Tibial nerve (tissue), 4 donors: ENCODE data around the gene RHOT1. TPM values are rescaled to one million over a fixed set of nuclear protein-coding genes. Genes with fewer than 3 reads are reported as not detected.
"Not testable (repeated sequence)": the region's sequence is repeated elsewhere in the genome, so short reads cannot be mapped to it uniquely, and the experiment has no call there.

Experiments used
- DNase-seq, 2 donors: peaks; one replicate each; pipeline ENCODE4 v3.0.0-alpha.2; 2019; ENCODE audit warnings: low spot score in 2 of 2
- H3K27ac ChIP-seq, 4 donors: fragments of 200-600 bp; sonication (generic) in 3 of 4; one replicate each; pipeline ENCODE4 v1.5.1; 2017 to 2019; ENCODE audit warnings: mild to moderate bottlenecking in 1 of 4
- H3K27me3 ChIP-seq, 2 donors: fragments of 200-600 bp; sonication (generic) in 1 of 2; one replicate each; pipeline versions ENCODE4 v1.5.1 to v1.6.0; 2017 to 2019
- H3K36me3 ChIP-seq, 3 donors: fragments of 200-600 bp; sonication (generic); one replicate each; pipeline ENCODE4 v1.5.1; 2018 to 2019
- H3K4me1 ChIP-seq, 4 donors: fragments of 200-600 bp; sonication (generic) in 3 of 4; one replicate each; pipeline ENCODE4 v1.5.1; 2017 to 2019
- H3K4me3 ChIP-seq, 4 donors: fragments of 200-600 bp; sonication (generic) in 3 of 4; one replicate each; pipeline ENCODE4 v1.5.1; 2017 to 2019; ENCODE audit warnings: mild to moderate bottlenecking in 1 of 4, moderate library complexity in 1 of 4
- H3K9me3 ChIP-seq, 4 donors: fragments of 200-600 bp; sonication (generic) in 3 of 4; one replicate each; pipeline ENCODE4 v1.5.1; 2017 to 2019
- EP300 ChIP-seq, 2 donors: sonication (generic); formaldehyde crosslinking; IDR thresholded peaks; one replicate each; pipeline ENCODE4 v1.6.1; 2017; ENCODE audit warnings: antibody characterized with exemption in 2 of 2, mild to moderate bottlenecking in 1 of 2
- POLR2A ChIP-seq, 2 donors: fragments of 450-650 bp; IDR thresholded peaks; one replicate each; pipeline ENCODE4 v1.6.1; 2017; ENCODE audit warnings: antibody characterized with exemption in 2 of 2, mild to moderate bottlenecking in 2 of 2, moderate library complexity in 2 of 2
- WGBS, 2 donors: methylation state at CpG; one replicate each; pipeline ENCODE4 v1.1.5; 2018; 5-methylcytosine and 5-hydroxymethylcytosine counted together
- total RNA-seq, 4 donors: library from RNA; depleted of rRNA; stranded (reverse); fragments of >200 nt; gene quantifications; one replicate each; pipeline ENCODE4 v1.1.0, GENCODE V29; 2016
- TF ChIP-seq, protein P1 (sequence below), 5 experiments: fragments of 200-600 bp in 3 of 5; fragments of 450-650 bp in 2 of 5; sonication (generic) in 3 of 5; IDR thresholded peaks; one replicate each; pipeline ENCODE4 v1.5.1; 2016 to 2019; ENCODE audit warnings: antibody characterized with exemption in 5 of 5, mild to moderate bottlenecking in 3 of 5, moderate library complexity in 2 of 5

The RHOT1 gene
- total RNA-seq, 4 donors from 2014 or later = 40.2 to 78.0 (median 54.8) TPM

DNA sequence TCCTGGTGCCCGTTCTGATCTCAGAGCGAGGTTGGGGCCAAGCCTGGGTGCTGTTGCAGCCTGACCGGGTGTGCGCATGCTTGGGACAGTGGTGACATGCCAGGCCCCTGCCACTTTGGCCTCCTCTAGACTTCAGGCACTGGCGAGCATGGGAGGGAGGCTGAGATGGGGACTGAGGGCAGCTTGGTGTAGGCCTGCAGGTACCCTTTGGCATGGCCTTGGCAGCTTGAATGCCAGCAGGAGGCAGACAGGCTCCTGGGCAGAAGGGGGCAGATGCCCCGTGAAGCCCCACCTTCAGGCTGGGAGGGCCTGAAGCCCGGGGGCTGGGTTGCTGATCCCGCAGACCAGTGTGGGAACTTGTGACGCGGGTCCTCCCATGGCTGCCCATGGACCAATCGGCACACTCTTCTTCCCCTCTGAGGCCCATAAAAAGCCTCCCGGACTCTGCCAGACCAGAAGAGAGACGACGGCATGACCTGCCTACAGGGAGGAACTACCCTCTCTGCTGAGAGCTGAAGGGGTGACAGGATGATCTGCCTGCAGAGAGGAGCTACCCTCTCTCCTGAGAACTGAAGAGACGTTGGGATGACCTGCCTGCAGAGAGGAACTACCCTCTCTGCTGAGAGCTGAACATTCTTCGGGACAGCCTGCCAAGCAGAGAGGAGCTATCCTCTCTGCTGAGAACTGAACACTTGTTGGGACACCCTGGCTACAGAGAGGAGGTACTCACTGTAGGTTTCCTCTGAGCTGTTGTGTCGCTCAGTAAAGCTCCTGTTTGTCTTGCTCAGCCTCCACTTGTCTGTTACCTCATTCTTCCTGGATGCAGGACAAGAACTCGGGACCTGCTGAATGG lies 17.5 kb downstream of the RHOT1 start:
- no peaks in the 10 kb centered on the region for H3K27me3 ChIP-seq
- 82 to 87% methylated on average over 14 to 18 of the region's 18 CpGs for WGBS, 2 donors
- peaks cover 0 to 52% (median 0%) of the 10 kb centered on the region in 3 donors for H3K36me3 ChIP-seq
- H3K4me1 ChIP-seq = peaks cover 0 to 3% (median 0%) of the 10 kb centered on the region in 4 donors
- TF ChIP-seq POLR2A (IDR thresholded peaks at IDR 0.05) = no peak
- H3K9me3 ChIP-seq = no peaks in the 10 kb centered on the region
- H3K4me3 ChIP-seq = no peak overlapping the region
- no peak overlapping the region for H3K27ac ChIP-seq
- no peak for DNase-seq

DNA sequence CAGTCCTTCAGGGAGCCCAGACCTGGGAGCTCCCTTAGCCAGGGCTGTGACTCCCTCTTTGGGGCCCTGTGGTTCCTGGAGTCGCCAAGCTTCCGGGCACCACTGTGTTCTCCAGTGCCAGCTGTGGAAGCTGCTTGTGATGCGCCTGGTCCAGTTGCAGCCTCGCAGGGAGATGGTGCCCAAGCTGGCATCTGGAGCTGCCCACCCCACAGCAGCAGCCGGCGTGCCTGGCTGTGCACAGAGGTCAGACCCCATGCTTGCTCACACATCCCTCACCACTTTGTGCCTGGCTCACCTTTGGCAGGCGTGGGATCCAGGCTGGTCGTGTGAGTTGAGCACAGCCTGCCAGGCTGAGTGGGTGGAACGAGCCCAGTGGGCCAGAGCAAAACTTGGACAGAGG lies 18.2 kb downstream of the RHOT1 start:
- Histone ChIP-seq H3K9me3 (no peaks in the 10 kb centered on the region), H3K4me1 (peaks cover 0 to 3% (median 0%) of the 10 kb centered on the region in 4 donors), H3K36me3 (peaks cover 0 to 51% (median 0%) of the 10 kb centered on the region in 3 donors), H3K4me3 (no peak overlapping the region), H3K27ac (no peak overlapping the region), H3K27me3 (no peaks in the 10 kb centered on the region)
- no peak for DNase-seq
- TF ChIP-seq, protein P1, sequence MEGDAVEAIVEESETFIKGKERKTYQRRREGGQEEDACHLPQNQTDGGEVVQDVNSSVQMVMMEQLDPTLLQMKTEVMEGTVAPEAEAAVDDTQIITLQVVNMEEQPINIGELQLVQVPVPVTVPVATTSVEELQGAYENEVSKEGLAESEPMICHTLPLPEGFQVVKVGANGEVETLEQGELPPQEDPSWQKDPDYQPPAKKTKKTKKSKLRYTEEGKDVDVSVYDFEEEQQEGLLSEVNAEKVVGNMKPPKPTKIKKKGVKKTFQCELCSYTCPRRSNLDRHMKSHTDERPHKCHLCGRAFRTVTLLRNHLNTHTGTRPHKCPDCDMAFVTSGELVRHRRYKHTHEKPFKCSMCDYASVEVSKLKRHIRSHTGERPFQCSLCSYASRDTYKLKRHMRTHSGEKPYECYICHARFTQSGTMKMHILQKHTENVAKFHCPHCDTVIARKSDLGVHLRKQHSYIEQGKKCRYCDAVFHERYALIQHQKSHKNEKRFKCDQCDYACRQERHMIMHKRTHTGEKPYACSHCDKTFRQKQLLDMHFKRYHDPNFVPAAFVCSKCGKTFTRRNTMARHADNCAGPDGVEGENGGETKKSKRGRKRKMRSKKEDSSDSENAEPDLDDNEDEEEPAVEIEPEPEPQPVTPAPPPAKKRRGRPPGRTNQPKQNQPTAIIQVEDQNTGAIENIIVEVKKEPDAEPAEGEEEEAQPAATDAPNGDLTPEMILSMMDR (IDR thresholded peaks at IDR 0.05) = no peak
- TF ChIP-seq POLR2A (IDR thresholded peaks at IDR 0.05) (no peak), EP300 (IDR thresholded peaks at IDR 0.05) (no peak)
- WGBS, 2 donors = 86 to 93% methylated on average over 7 to 9 of the region's 9 CpGs

DNA sequence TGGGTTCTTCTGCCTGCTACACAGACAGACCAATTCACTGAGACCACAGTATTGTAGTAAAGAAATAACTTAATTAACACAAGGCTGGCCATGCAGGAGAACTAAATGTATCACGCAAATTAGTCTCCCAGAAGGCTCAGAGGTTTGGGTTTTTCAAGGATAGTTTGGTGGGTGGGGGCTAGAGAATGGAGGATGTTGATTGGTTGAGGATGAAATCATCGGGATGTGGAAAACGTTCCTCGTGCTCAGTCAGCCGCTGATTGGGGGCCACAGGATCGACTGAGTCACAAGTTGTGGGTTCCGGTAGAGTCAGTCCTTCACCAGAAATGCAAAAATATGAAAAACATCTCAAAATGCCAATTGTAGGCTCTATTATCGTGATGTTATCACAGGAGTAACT lies 18.7 kb downstream of the RHOT1 start:
- TF ChIP-seq, protein P1 (IDR thresholded peaks at IDR 0.05) = no peak
- TF ChIP-seq EP300 (IDR thresholded peaks at IDR 0.05) = no peak
- TF ChIP-seq POLR2A (IDR thresholded peaks at IDR 0.05) = no peak
- Histone ChIP-seq H3K4me1 (peaks cover 0 to 3% (median 0%) of the 10 kb centered on the region in 4 donors), H3K9me3 (peaks cover 0 to under 1% (median 0%) of the 10 kb centered on the region in 4 donors), H3K27ac (no peak overlapping the region), H3K4me3 (no peak overlapping the region), H3K36me3 (peaks cover 0 to 50% (median 0%) of the 10 kb centered on the region in 3 donors), H3K27me3 (no peaks in the 10 kb centered on the region)
- WGBS, 2 donors = 95 to 96% methylated on average over 8 of the region's 8 CpGs
- DNase-seq = no peak

DNA sequence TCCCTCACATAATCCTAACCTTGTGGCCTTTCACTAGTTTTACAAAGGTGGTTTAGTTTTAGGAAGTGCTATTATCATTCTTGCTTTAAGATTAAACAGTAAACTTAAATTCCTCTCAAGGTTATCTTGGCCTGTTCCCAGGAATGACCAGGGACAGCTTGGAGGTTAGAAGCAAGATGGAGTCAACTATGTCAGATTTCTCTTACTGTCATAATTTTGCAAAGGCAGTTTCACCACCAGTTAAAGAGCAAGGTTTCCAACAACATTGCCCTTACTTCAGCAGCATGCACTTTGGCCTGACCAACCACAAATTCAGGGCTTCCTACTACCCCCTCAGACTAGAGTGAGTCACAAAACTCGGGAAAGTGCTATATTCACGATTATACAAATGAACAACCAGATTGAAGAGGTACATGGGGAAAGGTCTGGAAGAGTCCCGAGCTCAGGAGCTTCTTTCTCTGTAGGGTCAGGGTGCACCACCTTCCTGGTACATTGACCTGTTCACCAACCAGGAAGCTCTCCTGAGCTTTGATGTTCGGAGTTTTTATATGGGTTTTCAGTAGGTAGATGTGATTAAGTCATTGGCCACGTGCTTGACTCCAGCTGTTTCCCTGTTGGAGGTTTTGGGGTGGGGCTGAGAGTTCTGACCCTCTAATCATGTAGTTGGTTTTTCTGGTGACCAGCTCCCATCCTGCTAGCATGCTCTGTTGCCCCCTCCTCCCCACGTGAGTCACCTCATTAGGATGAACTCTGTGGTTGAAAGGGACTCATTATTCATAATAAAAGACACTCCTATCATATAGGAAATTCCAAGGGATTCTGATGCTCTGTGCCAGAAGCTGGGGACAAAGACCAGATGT lies 19.4 kb downstream of the RHOT1 start:
- WGBS, 2 donors = 64 to 84% methylated on average over 6 of the region's 6 CpGs
- Histone ChIP-seq H3K4me1 (peaks cover 0 to 3% (median 0%) of the 10 kb centered on the region in 4 donors), H3K9me3 (peaks cover 0 to 7% (median 0%) of the 10 kb centered on the region in 4 donors), H3K27ac (no peak overlapping the region), H3K4me3 (no peak overlapping the region), H3K27me3 (no peaks in the 10 kb centered on the region), H3K36me3 (peaks cover 0 to 53% (median 0%) of the 10 kb centered on the region in 3 donors)
- DNase-seq = no peak
- no peak for TF ChIP-seq POLR2A (IDR thresholded peaks at IDR 0.05)

DNA sequence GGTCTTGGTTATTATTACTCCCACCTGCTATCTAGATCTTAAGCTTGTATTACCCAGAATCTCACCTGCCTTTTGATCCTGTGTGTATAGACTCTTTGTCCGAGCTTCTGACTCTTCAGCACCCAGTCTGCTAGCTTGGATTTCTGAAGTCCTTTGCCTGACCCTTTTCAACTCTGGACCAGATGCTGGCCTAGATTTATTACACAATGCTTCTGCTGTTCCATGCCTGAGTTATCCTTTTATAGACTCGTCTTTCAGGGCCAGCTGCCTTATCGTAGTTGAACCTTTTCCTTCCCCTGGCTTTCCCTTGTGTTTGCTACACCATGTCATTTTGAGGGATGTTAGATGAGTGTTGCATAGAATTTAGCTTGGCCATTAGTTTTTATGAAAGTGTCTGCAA lies 32.6 kb downstream of the RHOT1 start:
- H3K4me3 ChIP-seq = no peak overlapping the region
- H3K27me3 ChIP-seq = no peaks in the 10 kb centered on the region
- H3K4me1 ChIP-seq = no peaks in the 10 kb centered on the region
- TF ChIP-seq POLR2A (IDR thresholded peaks at IDR 0.05) = no peak
- TF ChIP-seq EP300 (IDR thresholded peaks at IDR 0.05) = no peak
- TF ChIP-seq, protein P1 (IDR thresholded peaks at IDR 0.05) = no peak
- peaks cover 0 to 8% (median 0%) of the 10 kb centered on the region in 4 donors for H3K9me3 ChIP-seq
- no peak overlapping the region for H3K27ac ChIP-seq
- WGBS, 2 donors = 50 to 62% methylated on average over 3 of the region's 3 CpGs
- H3K36me3 ChIP-seq = peaks cover 0 to 71% (median 11%) of the 10 kb centered on the region in 3 donors
- DNase-seq = no peak

DNA sequence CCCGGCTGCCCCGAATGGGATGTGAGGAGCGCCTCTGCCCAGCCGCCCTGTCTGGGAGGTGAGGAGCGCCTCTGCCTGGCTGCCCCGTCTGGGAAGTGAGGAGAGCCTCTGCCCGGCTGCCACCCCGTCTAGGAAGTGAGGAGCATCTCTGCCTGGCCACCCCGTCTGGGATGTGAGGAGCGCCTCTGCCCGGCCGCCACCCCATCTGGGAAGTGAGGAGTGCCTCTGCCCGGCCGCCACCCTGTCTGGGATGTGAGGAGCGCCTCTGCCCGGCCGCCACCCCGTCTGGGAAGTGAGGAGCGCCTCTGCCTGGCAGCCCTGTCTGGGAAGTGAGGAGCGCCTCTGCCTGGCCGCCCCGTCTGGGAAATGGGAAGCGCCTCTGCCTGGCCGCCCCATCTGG lies 36.4 kb downstream of the RHOT1 start:
- 96 to 99% methylated on average over 20 to 22 of the region's 24 CpGs for WGBS, 2 donors

DNA sequence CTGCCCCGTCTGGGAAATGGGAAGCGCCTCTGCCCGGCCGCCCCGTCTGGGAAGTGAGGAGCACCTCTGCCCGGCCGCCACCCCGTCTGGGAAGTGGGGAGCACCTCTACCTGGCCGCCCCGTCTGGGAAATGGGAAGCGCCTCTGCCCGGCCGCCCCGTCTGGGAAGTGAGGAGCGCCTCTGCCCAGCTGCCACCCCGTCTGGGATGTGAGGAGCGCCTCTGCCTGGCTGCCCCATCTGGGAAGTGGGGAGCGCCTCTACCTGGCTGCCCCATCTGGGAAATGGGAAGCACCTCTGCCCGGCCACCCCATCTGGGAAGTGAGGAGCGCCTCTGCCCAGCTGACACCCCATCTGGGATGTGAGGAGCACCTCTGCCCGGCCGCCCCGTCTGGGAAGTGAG lies 36.8 kb downstream of the RHOT1 start:
- DNase-seq, H3K4me3 ChIP-seq, H3K27ac ChIP-seq, H3K9me3 ChIP-seq, H3K27me3 ChIP-seq, H3K4me1 ChIP-seq: not testable (repeated sequence)
- H3K36me3 ChIP-seq = peaks cover 0 to 88% (median 11%) of the 10 kb centered on the region in 3 donors
- 97 to 99% methylated on average over 13 to 20 of the region's 23 CpGs for whole genome bisulfite sequencing, 2 donors

More for the DNA sequence above, 36.4 kb downstream of the RHOT1 start:
- not testable (repeated sequence) for H3K4me3 ChIP-seq, H3K27ac ChIP-seq, DNase-seq, H3K9me3 ChIP-seq, H3K27me3 ChIP-seq, H3K4me1 ChIP-seq
- H3K36me3 ChIP-seq = peaks cover 0 to 86% (median 11%) of the 10 kb centered on the region in 3 donors

DNA sequence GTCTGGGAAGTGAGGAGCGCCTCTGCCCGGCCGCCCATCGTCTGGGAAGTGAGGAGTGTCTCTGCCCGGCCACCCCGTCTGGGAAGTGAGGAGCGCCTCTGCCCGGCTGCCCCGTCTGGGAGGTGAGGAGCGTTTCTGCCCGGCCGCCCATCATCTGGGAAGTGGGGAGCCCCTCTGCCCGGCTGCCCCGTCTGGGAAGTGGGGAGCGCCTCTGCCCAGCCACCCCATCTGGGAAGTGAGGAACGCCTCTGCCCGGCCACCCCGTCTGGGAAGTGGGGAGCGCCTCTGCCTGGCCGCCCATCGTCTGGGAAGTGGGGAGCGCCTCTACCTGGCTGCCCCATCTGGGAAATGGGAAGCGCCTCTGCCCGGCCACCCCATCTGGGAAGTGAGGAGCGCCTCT lies 37.2 kb downstream of the RHOT1 start:
- H3K27ac ChIP-seq, H3K4me3 ChIP-seq, H3K9me3 ChIP-seq, DNase-seq, H3K27me3 ChIP-seq, H3K4me1 ChIP-seq: not testable (repeated sequence)
- peaks cover 0 to 87% (median 11%) of the 10 kb centered on the region in 3 donors for H3K36me3 ChIP-seq
- WGBS, 2 donors = 81 to 91% methylated on average over 9 to 13 of the region's 25 CpGs

DNA sequence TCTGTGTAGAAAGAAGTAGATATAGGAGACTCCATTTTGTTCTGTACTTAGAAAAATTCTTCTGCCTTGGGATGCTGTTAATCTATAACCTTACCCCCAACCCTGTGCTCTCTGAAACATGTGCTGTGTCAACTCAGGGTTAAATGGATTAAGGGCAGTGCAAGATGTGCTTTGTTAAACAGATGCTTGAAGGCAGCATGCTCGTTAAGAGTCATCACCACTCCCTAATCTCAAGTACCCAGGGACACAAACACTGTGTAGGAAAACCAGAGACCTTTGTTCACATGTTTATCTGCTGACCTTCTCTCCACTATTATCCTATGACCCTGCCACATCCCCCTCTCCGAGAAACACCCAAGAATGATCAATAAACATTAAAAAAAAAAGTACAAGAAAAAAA lies 38.0 kb downstream of the RHOT1 start:
- WGBS, 2 donors = 26 to 48% methylated on average over 2 of the region's 2 CpGs
- not testable (repeated sequence) for H3K27ac ChIP-seq, H3K4me1 ChIP-seq, H3K27me3 ChIP-seq, DNase-seq, H3K9me3 ChIP-seq, H3K4me3 ChIP-seq
- peaks cover 0 to 87% (median 11%) of the 10 kb centered on the region in 3 donors for H3K36me3 ChIP-seq
